Effector CD4-positive, alpha-beta T cell (primary cell): ENCODE data around the gene POM121C.
"Not testable (repeated sequence)": the region's sequence is repeated elsewhere in the genome, so short reads cannot be mapped to it uniquely, and the experiment has no call there.

Experiments
- DNase-seq: peaks from one replicate; pipeline ENCODE4 v3.0.0-alpha.2; 2020

The POM121C gene

DNA sequence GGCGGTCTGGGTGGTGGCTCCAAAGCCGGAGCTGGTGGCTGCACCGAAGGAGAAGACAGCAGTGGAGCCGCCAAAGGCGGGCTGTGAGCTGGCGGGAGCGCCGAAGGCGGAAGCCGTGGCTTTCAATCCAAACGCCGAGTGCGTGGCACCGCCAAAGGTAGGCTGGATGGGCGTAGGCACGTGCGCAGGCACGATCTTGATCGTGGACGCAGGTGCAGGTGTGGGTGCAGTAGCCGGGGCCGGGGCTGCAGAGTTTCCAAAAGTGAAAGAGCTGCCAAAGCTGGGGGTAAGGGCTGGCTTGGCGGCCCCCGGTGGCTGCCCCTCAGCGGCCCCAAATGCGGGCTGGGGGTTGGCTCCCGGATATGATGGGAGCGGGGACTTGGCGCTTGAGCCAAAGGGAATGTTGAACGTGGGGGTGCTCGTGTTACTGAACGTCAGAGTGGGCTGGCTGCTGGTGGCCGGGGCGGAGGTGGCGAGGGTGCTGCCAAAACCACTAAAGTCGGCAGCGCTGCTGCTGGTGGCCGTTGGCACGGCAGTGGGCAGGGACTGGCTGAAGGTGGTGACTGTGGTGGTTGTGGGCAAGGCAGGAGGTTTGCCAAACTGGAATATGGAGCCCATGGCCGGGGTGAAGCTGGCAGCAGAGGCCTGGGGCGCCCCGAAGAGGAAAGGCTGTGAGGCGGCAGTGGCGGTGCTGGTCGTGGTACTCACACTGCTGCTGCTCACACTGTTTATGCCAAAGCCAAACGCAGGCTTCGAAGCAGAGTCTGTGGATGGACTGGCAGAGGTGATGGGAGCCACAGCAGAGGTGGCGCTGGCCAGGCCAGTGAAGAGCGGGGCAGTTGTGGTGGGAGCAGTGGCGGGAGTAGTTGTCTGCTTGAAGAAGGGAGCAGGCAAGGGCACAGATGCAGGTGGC lies 64.0 kb downstream of the POM121C start:
- DNase-seq = not testable (repeated sequence)

DNA sequence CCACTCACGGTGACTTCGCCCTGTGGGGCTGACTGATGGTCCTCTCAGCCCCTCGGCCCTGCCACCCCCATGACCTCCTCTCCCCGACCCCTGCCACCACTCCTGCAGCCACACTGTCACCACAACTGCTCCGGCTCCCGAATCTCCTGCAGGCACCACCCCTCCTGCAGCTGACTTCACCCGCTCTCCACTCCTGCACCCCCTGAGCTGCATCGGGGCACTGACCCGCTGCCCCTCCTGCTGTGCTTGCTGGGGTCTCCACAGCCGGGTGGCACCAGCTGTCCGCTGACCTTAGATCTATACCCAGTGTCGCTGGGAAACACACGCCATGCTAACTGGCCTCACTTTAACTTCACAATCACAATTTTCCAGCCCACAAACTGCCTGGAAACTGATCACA lies 65.9 kb downstream of the POM121C start:
- not testable (repeated sequence) for DNase-seq

DNA sequence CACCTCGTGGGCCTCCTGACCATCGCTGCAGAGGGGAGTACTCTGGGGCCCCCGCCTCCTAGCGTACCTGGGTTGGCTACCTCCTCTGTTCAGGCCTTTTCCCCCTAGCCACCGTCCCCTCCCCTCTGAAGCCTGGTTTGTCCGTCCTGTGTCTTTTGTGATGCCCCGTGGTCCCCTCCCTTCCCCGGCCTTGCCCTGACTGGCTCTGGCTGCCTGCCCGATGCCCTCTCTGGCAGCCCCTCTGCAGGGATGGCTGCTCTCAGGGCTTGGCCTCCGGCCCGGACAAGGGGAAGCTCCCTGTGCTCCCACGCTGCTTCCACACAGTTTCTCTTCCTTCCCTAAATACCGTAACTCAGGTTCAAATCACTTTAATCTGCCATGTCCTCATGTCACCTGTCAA lies 66.4 kb downstream of the POM121C start:
- DNase-seq = not testable (repeated sequence)

DNA sequence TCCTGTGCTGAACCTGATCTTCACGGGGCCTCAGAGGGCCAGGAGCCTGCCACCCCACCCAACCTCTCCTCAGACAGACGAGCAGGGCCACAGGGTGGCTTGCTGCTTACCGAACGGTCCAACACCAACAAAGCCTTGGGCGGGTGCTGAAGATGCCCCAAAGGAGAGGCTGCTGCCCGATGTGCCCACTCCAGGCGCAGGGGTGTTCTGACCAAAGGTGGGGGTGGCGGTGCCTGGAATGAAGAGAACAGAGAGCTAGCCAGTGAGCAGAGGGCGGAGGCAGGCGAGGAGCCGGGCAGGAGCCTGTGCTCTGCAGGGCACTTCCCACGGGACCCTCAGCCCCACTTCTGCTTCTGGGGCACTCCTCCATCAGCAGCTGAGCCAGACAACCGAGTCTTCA lies 66.9 kb downstream of the POM121C start:
- not testable (repeated sequence) for DNase-seq

DNA sequence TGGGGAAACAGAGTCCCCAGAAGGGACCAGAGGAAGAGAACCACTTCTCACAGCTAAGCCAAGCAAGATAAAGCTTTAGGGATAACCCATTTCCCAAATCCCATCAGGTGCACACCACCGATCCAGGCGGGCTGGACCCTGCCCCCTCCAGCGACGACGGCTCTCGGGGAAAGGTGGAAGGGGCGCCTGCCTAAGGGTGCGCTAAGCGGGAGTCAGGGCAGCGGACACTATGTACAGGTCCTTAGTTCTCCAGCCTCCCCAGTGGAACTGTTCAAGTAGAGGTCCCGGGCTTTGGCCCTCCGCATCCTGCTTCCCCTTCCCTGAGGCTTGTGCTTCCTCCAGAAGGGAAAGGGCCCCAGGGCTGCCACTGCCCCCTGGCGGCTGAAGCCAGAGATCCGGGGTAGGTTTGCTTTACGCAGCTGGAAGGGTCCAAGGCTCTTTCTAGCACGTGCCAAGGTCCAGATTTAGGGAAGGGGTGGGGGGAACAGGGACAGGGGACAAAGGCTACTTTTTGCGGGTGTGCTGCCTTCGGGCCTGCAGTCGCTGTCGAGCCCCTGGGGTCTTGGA lies 67.7 kb downstream of the POM121C start:
- DNase-seq = not testable (repeated sequence)

DNA sequence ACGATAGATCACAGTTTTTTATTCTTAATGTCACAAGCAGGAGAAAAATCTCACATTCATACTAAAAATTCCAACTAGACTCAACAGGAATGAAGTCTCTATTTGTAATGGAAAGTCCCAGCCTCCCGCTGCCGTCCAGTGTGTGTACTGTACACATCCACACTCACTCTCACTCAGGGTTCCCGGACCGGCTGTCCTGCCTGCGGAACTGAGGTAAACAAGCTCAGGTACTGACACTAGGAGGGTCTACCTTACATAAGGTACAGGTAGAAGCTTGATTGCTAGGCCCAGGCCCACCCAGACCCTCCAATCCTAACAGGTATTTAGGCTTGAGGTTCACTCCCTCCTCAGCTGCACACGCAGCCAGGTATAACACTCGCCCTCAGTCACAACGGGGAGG lies 69.3 kb downstream of the POM121C start:
- DNase-seq = not testable (repeated sequence)

DNA sequence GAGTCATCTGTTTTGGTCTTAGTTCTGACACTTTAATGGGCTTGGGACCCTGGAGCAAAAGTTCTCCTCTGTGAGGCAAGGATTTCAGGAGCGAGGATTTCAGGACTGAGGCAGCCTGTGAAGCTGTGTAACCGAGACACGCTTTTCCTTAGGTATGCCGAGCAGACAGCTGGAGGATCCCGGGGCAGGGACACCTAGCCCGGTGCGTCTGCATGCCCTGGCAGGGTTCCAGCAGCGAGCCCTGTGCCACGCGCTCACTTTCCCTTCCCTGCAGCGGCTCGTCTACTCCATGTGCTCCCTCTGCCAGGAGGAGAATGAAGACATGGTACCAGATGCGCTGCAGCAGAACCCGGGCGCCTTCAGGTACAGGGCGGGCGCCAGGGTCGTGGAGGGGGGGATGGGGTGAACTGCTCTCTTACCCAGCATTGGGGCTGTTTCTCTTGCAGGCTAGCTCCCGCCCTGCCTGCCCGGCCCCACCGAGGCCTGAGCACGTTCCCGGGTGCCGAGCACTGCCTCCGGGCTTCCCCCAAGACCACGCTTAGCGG lies 70.2 kb downstream of the POM121C start:
- not testable (repeated sequence) for DNase-seq

DNA sequence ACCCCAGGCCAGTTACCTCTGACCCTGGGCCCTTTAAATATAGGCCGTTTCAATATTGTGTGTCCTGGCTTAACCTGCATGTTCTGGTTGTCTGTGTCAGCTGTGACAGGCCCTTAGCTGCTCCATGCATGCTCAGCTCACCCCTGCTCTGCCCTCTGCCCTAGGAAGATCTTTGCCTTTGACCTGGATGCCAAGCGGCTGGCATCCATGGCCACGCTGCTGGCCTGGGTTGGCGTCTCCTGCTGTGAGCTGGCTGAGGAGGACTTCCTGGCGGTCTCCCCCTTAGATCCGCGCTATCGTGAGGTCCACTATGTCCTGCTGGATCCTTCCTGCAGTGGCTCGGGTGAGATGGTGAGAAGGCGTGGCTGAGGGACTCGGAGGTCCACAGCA lies 70.7 kb downstream of the POM121C start:
- DNase-seq = not testable (repeated sequence)

DNA sequence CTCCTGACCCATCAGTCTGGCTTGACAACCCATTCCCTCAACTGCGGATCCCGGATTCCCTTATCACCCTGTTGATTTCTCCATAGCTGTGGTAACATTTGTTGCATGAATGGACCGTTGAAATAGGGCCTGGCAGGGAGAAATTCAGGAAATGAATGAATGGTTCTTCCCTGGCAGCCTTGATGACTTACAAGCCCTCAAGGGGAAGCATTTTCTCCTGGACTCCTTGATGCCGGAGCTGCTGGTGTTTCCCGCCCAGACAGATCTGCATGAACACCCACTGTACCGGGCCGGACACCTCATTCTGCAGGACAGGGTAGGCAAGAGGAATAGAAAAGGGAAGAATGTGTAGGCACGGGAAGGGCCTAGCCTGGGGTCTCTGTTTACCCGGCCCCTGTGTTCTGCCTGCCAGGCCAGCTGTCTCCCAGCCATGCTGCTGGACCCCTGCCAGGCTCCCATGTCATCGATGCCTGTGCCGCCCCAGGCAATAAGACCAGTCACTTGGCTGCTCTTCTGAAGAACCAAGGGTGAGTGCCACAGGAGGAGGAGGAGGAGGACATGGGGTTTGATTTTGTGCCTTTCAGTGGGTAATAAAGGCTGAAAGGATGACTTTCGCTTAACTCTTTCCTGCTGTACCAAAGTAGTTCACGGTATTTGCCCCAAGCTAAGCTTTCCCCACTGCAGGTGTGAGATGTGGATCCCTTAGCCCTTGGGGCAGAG lies 71.2 kb downstream of the POM121C start:
- not testable (repeated sequence) for DNase-seq

DNA sequence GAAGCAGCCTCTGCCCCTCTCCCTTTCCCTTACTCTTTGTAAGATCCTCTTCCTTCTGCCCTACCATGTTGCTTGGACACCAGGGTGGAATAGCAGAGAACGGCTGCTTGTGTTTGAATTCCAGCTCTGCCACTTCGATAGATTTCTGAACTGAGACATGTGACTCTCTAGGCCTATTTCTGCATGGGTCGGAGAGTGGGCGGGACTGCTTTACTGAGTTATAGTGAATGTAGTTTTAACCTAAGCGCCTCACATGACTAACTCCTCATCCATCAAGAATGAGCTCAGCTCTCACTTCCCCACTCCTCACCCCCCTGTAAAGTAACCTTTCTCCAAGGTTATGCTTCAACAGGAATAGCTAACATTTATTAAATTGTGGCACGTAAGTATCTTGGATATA lies 71.9 kb downstream of the POM121C start:
- not testable (repeated sequence) for DNase-seq

DNA sequence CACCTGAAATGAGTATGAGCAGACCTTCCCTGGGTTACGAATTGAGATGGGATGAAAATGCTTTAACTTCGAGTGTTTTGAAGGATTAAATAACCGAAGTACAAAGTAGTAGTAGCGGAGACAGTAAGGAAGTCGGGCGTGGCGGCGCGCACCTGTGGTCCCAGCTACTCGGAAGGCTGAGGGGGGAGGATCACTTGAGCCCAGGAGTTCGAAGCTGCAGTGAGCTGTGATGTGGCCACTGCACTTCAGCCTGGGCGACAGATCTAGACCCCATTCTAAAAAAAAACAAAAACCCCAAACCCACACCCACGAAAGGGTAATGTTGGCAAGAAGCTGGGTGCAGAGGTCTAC lies 75.3 kb downstream of the POM121C start:
- DNase-seq = not testable (repeated sequence)

DNA sequence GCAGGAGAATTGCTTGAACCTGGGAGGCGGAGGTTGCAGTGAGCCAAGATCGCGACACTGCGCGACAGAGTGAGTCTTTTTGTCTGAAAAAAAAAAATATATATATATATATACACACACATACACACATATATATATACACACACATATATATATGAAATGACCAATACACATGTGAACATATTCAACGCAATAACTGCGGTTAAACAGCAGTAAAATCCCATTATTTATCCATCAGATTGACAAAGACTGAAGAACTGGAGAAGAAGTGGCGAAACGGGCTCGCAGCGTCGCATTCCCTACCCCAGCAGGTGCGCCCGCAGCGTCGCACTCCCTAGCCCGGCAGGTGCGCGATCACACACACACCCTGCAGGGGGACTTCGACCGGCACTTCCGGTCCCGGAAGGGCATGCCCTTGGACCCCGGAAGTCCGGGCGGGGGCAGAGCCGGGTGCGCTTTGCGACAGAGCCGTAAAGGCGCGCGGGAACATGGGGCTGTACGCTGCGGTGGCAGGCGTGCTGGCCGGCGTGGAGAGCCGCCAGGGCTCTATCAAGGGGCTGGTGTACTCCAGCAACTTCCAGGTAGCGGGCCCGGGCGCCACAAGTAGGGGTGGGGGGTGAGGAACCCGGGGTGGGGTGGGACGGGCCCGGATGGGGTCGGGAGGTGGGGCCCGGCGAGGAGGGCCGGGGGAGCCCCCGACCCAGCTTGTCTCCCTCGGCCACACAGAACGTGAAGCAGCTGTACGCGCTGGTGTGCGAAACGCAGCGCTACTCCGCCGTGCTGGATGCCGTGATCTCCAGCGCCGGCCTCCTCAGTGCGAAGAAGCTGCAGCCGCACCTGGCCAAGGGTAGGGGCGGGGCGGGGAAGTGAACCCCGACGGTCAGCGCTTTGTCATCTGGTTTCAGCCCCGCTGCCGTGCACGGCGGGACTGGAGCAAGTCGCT lies 75.9 kb downstream of the POM121C start:
- DNase-seq = not testable (repeated sequence)

DNA sequence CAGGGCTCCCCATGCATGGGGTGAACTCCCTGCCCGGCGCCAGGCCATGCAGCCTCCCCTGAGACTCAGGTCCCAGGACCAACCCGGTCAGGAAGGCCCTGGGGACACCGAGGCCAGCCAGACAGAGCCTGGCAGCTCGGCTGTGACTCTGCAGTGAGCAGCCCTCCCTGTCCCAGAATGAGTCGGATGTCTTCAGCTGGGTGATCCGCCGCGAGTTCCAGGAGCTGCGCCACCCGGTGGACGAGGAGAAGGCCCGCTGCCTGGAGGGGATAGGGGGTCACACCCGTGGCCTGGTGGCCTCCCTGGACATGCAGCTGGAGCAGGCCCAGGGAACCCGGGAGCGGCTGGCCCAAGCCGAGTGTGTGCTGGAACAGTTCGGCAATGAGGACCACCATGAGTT lies 81.4 kb downstream of the POM121C start:
- DNase-seq = not testable (repeated sequence)

DNA sequence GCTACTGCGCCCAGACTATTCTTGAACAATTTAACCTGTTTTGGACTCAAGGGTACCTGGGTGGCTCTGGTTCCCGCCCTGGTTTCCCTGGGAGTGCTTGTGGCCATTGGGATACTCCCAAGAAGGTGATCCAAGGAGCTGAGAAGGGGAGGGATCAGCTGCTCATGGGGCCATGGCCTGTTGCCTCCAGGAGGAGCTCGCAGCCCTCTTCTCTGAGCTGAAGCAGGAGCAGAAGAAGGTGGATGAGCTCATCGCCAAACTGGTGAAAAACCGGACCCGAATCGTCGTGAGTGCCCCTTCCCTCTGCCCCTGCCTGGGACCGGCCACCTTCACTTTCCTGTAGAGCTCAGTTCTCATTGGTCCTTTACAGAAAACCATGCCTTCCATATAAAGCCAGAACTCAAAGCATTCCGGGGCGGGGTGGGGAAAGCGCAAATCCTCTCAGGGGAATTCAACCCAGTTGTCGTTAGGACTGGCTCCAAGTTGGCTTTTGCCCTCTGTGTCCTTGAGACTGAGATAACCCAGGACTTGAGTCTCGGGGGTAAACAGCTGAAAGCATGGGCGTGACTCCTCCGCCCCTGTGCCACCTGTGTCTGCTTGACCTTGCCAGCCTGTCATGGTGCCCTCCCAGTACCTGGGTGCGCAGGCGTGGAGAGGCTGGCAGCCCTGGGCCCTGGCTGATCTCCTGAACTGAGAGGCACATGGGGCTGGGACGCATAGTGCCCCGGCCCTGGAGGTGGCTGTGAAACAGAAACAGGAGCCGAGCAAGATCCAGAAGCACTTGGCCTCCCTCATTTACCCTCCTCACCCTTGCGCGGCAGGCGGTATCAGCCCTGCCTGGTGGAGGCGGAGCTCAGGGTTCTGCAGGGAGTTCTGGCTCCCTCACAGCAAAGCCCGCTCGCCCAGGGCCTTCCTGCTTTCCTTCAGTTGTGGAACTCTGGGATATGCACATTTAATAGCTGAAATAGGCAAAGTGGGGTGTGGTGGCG lies 82.3 kb downstream of the POM121C start:
- not testable (repeated sequence) for DNase-seq

DNA sequence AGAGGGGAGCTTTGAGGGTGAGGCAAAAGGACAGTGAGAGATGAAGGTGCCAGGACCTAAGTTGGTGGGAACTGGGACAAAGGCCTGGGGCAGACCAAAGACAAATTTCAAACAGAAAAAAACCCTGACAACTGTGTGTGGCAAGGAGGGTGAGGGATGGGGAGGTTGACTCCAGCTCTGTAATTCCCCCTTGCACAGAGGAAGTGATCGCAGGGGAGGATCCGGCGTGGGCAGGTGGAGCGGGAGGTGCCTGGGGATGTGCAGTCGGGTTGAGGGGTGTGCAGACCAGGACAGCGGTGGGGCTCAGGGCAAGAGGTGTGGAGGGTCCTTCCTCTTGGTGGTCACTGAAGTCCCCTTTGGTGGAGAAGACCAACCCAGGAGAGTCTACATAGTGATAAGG lies 85.5 kb downstream of the POM121C start:
- DNase-seq = not testable (repeated sequence)

DNA sequence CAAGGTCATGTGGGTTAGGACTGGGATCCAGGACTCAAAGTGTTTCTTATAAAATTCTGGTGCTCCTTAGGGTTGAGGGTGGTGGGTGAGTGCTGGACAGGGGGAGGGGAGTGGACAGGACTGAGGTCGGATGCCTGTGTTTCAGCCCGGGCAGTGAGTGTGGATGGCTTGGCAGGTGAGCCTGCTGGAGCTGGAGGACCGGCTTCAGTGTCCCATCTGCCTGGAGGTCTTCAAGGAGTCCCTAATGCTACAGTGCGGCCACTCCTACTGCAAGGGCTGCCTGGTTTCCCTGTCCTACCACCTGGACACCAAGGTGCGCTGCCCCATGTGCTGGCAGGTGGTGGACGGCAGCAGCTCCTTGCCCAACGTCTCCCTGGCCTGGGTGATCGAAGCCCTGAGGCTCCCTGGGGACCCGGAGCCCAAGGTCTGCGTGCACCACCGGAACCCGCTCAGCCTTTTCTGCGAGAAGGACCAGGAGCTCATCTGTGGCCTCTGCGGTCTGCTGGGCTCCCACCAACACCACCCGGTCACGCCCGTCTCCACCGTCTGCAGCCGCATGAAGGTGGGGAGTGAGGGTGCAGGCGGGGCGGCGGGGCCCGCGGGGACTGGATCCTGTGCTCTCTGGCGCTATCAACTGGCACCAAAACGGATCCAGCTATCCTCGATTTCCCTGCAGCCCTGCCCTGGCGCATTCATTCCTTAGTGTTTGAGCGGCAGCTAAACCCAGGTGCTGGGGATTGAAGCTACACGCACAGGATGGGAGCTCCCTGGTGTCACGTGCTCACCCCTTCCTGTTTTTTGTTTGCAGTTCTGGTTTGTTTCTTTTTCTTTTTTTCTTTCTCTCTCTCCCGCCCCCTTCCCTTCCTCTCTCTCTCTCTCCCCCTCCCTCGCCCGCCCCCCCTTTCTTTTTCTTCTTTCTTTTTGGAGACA lies 87.1 kb downstream of the POM121C start:
- not testable (repeated sequence) for DNase-seq

DNA sequence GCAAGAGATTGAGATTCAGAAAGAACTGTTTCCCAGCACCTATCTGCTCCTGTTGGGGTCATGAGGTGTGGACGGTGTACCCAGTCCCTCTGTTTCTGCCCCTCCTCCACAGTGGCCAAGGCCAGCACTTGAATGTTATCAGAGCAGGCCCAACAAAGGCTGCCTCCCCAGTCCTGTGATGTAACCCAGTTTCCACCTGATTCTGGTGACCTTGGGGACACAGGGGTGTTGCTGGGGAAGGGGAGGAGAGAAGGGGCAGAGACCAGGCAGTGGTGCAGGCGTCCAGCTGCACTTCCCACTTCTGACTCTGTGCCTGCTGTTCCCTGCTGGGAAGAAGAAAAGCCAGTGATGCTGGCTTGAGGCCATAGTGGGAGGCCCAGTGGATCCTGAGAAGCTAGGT lies 88.2 kb downstream of the POM121C start:
- not testable (repeated sequence) for DNase-seq

DNA sequence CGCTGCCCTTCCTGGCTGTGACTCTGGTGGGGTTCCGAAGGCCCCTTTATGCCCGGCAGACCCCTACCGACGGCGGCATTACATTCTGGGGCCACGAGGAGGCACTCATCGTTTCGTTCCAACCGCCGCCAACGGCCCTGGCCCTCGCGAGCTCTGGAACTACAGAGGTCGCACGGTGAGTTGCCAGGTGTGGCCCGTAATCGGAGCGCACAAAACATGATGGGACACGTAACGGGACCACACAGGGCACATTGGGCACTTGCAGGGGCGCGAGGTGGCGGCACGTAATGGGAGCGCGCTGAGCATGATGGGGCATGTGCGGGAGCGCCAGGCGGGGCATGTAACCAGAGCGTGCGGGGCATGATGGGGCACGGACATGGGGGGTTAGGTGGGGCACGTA lies 90.8 kb downstream of the POM121C start, which contains the start of gene TRIM73:
TRIM73 (plus strand) TSS at position 301 of the 400 bp plus-strand sequence. CDS start 3,305 bp downstream, outside the sequence.
- DNase-seq = not testable (repeated sequence)

DNA sequence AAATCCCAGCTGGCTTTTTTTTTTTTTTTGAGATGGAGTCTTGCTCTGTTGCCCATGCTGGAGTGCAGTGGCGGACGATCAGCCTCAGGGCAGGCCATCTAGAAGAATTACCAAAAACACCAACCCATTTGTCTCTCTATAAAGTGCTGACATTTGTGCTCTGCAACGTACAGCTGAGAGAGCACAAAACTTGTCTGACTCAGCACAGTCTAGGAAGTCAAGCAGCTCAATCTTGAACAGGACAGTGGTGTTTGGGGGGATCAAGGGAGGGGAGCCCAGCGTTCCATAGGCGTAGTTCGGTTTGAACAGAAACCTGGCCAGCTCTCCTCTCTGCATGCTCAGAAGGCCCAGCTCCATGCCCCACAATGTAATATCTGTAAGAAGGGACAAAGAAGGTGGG lies 92.9 kb downstream of the POM121C start:
- not testable (repeated sequence) for DNase-seq
